Stomach (tissue), 4 donors: ENCODE results near the gene KLHL29.

Experiments used
- POLR2A ChIP-seq, 4 donors: fragments of 450-650 bp; IDR thresholded peaks; one replicate each; pipeline ENCODE4 v1.6.1; 2016; ENCODE audit warnings: antibody characterized with exemption in 4 of 4, control low read depth in 2 of 4, mild to moderate bottlenecking in 1 of 4, moderate library complexity in 1 of 4
- POLR2AphosphoS5 ChIP-seq, 3 donors: sonication (generic); formaldehyde crosslinking; IDR thresholded peaks; one replicate each; pipeline ENCODE4 v1.6.1; 2016; ENCODE audit warnings: antibody characterized with exemption in 3 of 3
- TF ChIP-seq, protein P1 (sequence below), 7 experiments: fragments of 450-650 bp in 4 of 7; fragments of 200-600 bp in 3 of 7; sonication (generic) in 3 of 7; IDR thresholded peaks; one replicate each; pipeline ENCODE4 v1.5.1; 2016 to 2019; ENCODE audit warnings: antibody characterized with exemption in 7 of 7, control low read depth in 2 of 7, mild to moderate bottlenecking in 1 of 7

DNA sequence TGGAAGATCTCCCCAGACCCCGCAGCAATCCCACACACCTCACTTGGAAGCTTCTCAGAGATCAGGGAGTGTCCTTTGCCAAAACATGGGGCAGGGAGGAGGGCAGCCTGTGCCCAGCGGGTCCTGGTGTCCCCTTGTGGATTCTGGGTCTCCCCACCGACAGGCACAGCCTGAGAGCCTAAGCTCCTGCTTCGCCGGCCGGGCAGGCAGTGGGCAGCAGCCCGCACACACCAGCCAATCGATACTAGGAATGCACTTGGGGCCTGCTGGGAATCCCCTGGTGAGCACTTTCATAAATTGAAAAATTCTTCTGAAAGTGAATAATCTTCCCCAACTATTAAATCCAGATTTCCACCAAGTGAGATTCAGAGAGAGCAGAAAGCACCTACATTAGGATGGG lies 296.0 kb downstream of the KLHL29 start:
- TF ChIP-seq, protein P1, sequence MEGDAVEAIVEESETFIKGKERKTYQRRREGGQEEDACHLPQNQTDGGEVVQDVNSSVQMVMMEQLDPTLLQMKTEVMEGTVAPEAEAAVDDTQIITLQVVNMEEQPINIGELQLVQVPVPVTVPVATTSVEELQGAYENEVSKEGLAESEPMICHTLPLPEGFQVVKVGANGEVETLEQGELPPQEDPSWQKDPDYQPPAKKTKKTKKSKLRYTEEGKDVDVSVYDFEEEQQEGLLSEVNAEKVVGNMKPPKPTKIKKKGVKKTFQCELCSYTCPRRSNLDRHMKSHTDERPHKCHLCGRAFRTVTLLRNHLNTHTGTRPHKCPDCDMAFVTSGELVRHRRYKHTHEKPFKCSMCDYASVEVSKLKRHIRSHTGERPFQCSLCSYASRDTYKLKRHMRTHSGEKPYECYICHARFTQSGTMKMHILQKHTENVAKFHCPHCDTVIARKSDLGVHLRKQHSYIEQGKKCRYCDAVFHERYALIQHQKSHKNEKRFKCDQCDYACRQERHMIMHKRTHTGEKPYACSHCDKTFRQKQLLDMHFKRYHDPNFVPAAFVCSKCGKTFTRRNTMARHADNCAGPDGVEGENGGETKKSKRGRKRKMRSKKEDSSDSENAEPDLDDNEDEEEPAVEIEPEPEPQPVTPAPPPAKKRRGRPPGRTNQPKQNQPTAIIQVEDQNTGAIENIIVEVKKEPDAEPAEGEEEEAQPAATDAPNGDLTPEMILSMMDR (IDR thresholded peaks at IDR 0.05) = no peak
- TF ChIP-seq POLR2AphosphoS5 (IDR thresholded peaks at IDR 0.05) (no peak), POLR2A (IDR thresholded peaks at IDR 0.05) (no peak)
